Osteocyte (in vitro differentiated cells): ENCODE results near the gene UNK. TPM values are rescaled to one million over a fixed set of nuclear protein-coding genes. Genes with fewer than 3 reads are reported as not detected.
A peak's percentile ranks its signal among the peaks of the same experiment; 100 is the strongest.

Source experiments
- DNase-seq: peaks from one replicate; pipeline ENCODE4 v3.0.0; 2021; ENCODE audit warnings: mixed read lengths; ENCODE audit not compliant: unreplicated experiment; ENCODE audit errors: extremely low spot score
- H3K27ac Mint-ChIP-seq: one replicate; pipeline ENCODE4 v1.8.0; 2021; ENCODE audit warnings: mild to moderate bottlenecking, mixed read lengths; ENCODE audit not compliant: unreplicated experiment
- H3K27me3 Mint-ChIP-seq: one replicate; pipeline ENCODE4 v1.8.0; 2021; ENCODE audit warnings: mixed read lengths; ENCODE audit not compliant: unreplicated experiment
- H3K36me3 Mint-ChIP-seq: one replicate; pipeline ENCODE4 v1.8.0; 2021; ENCODE audit warnings: mixed read lengths; ENCODE audit not compliant: unreplicated experiment
- H3K4me1 Mint-ChIP-seq: one replicate; pipeline ENCODE4 v1.8.0; 2021; ENCODE audit warnings: mixed read lengths; ENCODE audit not compliant: unreplicated experiment
- H3K4me3 Mint-ChIP-seq: one replicate; pipeline ENCODE4 v1.8.0; 2021; ENCODE audit warnings: mild to moderate bottlenecking, moderate library complexity, mixed read lengths; ENCODE audit not compliant: unreplicated experiment
- H3K9me3 Mint-ChIP-seq: one replicate; pipeline ENCODE4 v1.8.0; 2021; ENCODE audit warnings: mixed read lengths; ENCODE audit not compliant: unreplicated experiment
- CTCF ChIP-seq: fragments of 200-600 bp; sonication (generic); IDR thresholded peaks from 2 replicates; pipeline ENCODE4 v1.5.0; 2021; ENCODE audit warnings: antibody characterized with exemption, mild to moderate bottlenecking, moderate library complexity
- total RNA-seq: library from RNA; stranded (reverse); gene quantifications from 2 replicates; pipeline ENCODE4 v1.2.1, GENCODE V29; 2021

The UNK gene
- total RNA-seq, 1 donor from 2014 or later: 38.2 TPM

DNA sequence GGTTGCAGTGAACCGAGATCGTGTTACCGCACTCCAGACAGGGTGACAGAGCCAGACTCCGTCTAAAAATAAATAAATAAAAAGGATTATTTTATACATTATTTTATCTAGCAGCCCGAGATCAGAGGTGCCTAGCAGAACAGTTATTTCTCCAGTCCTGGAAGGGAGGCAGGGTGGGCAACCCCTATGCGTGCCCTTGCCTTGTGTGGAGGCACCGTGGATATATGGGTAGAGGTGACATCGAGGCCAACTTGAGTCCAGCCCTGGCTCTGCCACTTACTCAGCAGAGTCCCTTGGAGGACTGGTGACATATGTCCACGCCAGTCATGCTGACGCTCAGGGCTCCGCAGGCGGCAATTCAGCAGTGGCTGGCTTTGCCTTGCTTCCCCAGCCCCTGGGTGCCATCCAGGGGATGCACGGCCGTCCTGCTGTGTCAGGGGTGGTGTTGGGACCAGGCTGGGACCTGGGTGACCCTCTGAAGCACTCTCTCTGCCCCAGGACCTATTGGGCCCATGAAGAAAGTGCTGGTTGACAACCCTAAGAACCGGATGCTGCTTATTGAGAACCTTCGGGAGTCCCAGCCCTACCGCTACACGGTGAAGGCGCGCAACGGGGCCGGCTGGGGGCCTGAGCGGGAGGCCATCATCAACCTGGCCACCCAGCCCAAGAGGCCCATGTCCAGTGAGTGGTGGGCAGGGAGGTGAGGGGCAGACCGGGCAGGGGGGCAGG is 32.8 kb upstream of the UNK start:
- H3K4me3 Mint-ChIP-seq: no peak overlapping the region
- no peak for DNase-seq
- H3K27me3 Mint-ChIP-seq: no peaks in the 10 kb centered on the region
- no peaks in the 10 kb centered on the region for H3K9me3 Mint-ChIP-seq
- H3K4me1 Mint-ChIP-seq: peaks cover 27% of the 10 kb centered on the region
- no peak overlapping the region for H3K27ac Mint-ChIP-seq
- peaks cover 37% of the 10 kb centered on the region for H3K36me3 Mint-ChIP-seq
- no peak for TF ChIP-seq CTCF

DNA sequence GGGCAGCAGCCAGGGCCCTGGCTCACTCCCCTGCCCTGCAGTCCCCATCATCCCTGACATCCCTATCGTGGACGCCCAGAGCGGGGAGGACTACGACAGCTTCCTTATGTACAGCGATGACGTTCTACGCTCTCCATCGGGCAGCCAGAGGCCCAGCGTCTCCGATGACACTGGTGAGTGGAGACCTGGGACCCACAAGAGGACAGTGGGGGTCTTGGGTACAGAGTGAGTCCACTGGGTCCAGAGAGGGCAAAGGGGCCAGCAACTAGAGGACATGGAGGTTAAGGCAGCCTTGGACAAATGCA is 32.2 kb upstream of the UNK start:
- H3K4me1 Mint-ChIP-seq: peaks cover 27% of the 10 kb centered on the region
- no peak for TF ChIP-seq CTCF
- DNase-seq: no peak
- H3K27me3 Mint-ChIP-seq: no peaks in the 10 kb centered on the region
- peaks cover 36% of the 10 kb centered on the region for H3K36me3 Mint-ChIP-seq
- H3K9me3 Mint-ChIP-seq: no peaks in the 10 kb centered on the region
- H3K27ac Mint-ChIP-seq: peak overlapping the region; percentile 38
- H3K4me3 Mint-ChIP-seq: no peak overlapping the region

DNA sequence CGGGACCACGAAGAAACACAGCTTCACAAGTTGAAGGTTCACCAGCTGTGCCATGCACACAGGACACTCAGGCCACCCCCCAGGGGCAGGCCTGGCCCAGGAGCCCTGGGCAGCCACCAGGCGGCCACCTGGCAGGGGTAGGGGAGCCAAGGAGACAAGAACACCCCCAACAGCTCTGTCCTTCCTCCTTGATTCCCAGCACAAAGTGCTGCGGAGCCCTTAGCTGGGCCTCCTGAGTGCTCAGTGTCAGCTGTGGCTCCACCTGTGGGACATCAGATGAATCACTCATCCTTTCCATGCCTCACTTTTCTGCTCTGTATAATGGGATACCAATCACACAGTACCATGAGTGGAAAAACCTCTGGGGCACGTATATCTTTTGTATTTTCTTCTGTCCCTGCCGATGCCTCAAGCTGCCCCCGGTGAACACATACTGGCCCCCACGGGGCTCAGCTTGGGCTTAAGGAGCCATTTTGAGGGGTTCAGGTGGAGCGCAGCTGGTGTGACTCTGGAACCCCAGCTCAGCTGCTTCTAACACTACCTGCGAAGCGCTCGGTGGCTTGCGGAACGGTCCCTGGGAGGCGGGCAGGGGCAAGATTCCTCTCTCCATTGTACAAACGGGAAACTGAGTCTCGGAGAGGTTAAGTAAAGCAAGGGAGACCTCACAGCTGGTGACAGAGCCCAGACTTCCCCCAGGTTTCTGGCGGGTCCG is 31.6 kb upstream of the UNK start:
- H3K4me1 Mint-ChIP-seq: peaks cover 21% of the 10 kb centered on the region
- no peak overlapping the region for H3K4me3 Mint-ChIP-seq
- H3K9me3 Mint-ChIP-seq: no peaks in the 10 kb centered on the region
- no peaks in the 10 kb centered on the region for H3K27me3 Mint-ChIP-seq
- H3K36me3 Mint-ChIP-seq: peaks cover 33% of the 10 kb centered on the region
- no peak for DNase-seq
- H3K27ac Mint-ChIP-seq: no peak overlapping the region
- TF ChIP-seq CTCF: no peak

DNA sequence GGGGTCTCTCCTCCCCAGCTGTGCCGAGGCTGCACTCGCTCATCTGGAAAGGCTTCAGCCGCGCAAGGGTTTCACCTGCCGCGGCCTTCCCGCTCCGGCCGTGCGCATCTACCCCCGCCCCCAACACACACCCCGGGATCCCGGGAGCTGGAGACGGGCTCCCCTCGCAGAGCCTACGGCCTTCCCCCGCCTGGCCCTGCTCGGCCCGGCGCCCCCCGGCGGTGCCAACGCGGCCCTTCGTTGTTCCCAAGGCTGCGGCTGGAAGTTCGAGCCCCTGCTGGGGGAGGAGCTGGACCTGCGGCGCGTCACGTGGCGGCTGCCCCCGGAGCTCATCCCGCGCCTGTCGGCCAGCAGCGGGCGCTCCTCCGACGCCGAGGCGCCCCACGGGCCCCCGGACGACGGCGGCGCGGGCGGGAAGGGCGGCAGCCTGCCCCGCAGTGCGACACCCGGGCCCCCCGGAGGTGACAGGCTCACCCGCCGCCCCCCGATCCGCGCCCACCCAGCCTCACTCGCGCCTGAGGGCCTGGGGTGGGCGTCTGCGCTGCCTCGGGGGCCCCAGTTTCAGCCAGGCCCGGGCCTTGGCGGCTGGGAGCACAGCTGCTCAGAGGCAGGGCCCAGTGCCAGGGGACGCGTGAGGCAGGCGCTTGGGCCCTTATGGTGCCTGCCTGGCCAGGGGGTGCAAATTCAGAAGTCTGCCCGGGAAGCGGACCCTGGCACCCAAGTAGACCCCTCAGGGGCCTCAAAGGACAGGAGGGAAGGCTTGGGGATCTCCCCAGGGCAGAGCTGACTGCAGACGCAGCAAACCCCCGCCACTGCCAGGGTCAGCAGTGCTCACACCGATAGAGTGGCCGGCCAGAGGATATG is 30.9 kb upstream of the UNK start:
- H3K36me3 Mint-ChIP-seq: peaks cover 32% of the 10 kb centered on the region
- peak; percentile 66 for TF ChIP-seq CTCF
- no peak overlapping the region for H3K4me3 Mint-ChIP-seq
- H3K9me3 Mint-ChIP-seq: no peaks in the 10 kb centered on the region
- H3K27me3 Mint-ChIP-seq: no peaks in the 10 kb centered on the region
- DNase-seq: peak; percentile 86
- H3K4me1 Mint-ChIP-seq: peaks cover 21% of the 10 kb centered on the region
- H3K27ac Mint-ChIP-seq: no peak overlapping the region
